CD4-positive, alpha-beta T cell (primary cell): ENCODE data around the gene WWOX. TPM values are rescaled to one million over a fixed set of nuclear protein-coding genes. Genes with fewer than 3 reads are reported as not detected.

Source experiments
- ATAC-seq: fragments of 200-7000 bp; cut with Tn5 transposase; one replicate; pipeline ENCODE4 v1.10.0; 2022; ENCODE audit warnings: mild to moderate bottlenecking; ENCODE audit not compliant: poor library complexity
- CTCF ChIA-PET: fragments of 350-600 bp; sonication (Branson Sonifier 250); formaldehyde crosslinking; loops from one replicate; lab custom pipeline; 2021; ENCODE audit warnings: antibody characterized with exemption, inconsistent platforms; lab: Charles Lee
- POLR2A ChIA-PET: fragments of 350-600 bp; sonication (Branson Sonifier 250); formaldehyde crosslinking; loops from one replicate; lab custom pipeline; 2021; ENCODE audit warnings: antibody characterized with exemption, inconsistent platforms; lab: Charles Lee
- DNase-seq, 14 experiments: peaks; one replicate each; pipeline ENCODE4 v3.0.0-alpha.2; 2013 to 2020; ENCODE audit warnings: mixed read lengths in 2 of 14
- H3K27ac ChIP-seq, 2 donors: one replicate each; pipeline versions ENCODE4 v1.5.1 to v1.7.0; 2013; ENCODE audit warnings: low read length in 2 of 2, low read depth in 1 of 2, mild to moderate bottlenecking in 1 of 2
- H3K27me3 ChIP-seq, 2 experiments: 1 replicate in 1 of 2; 2 replicates in 1 of 2; pipeline versions ENCODE4 v1.6.1 to v1.7.0; 2013; ENCODE audit warnings: low read length in 2 of 2, control low read depth in 1 of 2, mild to moderate bottlenecking in 1 of 2, moderate library complexity in 1 of 2; ENCODE audit not compliant: insufficient read depth in 2 of 2, control insufficient read depth in 1 of 2
- H3K36me3 ChIP-seq: one replicate; pipeline ENCODE4 v1.6.1; 2013; ENCODE audit warnings: low read length, control low read depth; ENCODE audit not compliant: insufficient read depth
- H3K4me1 ChIP-seq: one replicate; pipeline ENCODE4 v1.6.1; 2013; ENCODE audit warnings: low read length, control low read depth; ENCODE audit not compliant: insufficient read depth
- H3K4me3 ChIP-seq: one replicate; pipeline ENCODE4 v1.5.1; 2013; ENCODE audit warnings: mild to moderate bottlenecking, low read length, moderate library complexity
- H3K9me3 ChIP-seq, 2 experiments: 1 replicate in 1 of 2; 2 replicates in 1 of 2; pipeline versions ENCODE4 v1.6.1 to v1.7.0; 2013; ENCODE audit warnings: low read length in 2 of 2, mild to moderate bottlenecking in 2 of 2, control low read depth in 1 of 2, moderate library complexity in 1 of 2; ENCODE audit not compliant: control insufficient read depth in 1 of 2, insufficient read depth in 1 of 2
- H3K27ac Mint-ChIP-seq: one replicate; pipeline ENCODE4 v1.8.0; 2020; ENCODE audit warnings: mixed read lengths
- H3K27me3 Mint-ChIP-seq: one replicate; pipeline ENCODE4 v1.8.0; 2021; ENCODE audit warnings: mixed read lengths
- H3K36me3 Mint-ChIP-seq: one replicate; pipeline ENCODE4 v1.8.0; 2021; ENCODE audit warnings: low read depth, mixed read lengths
- H3K4me1 Mint-ChIP-seq: one replicate; pipeline ENCODE4 v1.8.0; 2021; ENCODE audit warnings: low read depth, mixed read lengths
- H3K4me3 Mint-ChIP-seq: one replicate; pipeline ENCODE4 v1.8.0; 2020; ENCODE audit warnings: mild to moderate bottlenecking, mixed read lengths
- H3K9me3 Mint-ChIP-seq: one replicate; pipeline ENCODE4 v1.8.0; 2020; ENCODE audit warnings: mixed read lengths
- intact Hi-C, 2 experiments: fragments of 100-400 bp; cut with DNase I in 1 of 2; cut with micrococcal nuclease in 1 of 2; formaldehyde crosslinking; loops; one replicate each; pipeline versions ENCODE4 v1.15.1 to v1.9.0; 2023 to 2025; cut with DNase I, micrococcal nuclease
- total RNA-seq, 174 experiments: library from RNA in 2 of 174; stranded (reverse) in 2 of 174; gene quantifications; one replicate each; pipeline ENCODE4 v1.2.3 and lab custom pipeline; 2021 to 2026
- TF ChIP-seq, protein P1 (sequence below): fragments of 200-600 bp; IDR thresholded peaks from one replicate; pipeline ENCODE4 v1.8.0; 2022; ENCODE audit warnings: antibody characterized with exemption, mild to moderate bottlenecking

WWOX gene
- total RNA-seq, 2 experiments from 2014 or later, result 19.3 to 21.7 TPM

DNA sequence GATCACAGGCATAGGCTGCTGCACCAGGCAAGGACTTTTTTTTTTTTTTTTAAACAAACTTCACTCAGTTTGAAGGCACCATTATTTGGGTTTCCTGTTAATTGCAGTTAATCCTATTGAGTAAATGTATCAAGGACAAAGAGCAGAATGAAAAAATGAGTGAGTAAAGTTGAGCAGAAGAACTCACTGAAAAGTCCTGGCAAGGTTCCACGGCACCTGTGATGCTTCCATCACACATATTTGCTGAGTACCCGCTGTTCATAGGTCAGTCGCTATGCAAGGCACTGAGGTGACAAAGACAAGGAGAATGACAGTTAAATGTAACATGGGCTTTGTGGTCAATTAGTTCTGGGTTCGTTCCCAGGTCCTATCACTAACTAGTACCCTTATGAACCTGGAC lies 831.1 kb downstream of the WWOX start:
- Mint-ChIP-seq H3K4me1 (no peaks in the 10 kb centered on the region), H3K27ac (no peak overlapping the region), H3K27me3 (no peaks in the 10 kb centered on the region), H3K4me3 (no peak overlapping the region), H3K9me3 (peaks cover 3% of the 10 kb centered on the region), H3K36me3 (no peaks in the 10 kb centered on the region)
- H3K4me3 ChIP-seq, result no peak overlapping the region
- DNase-seq (no peak), ATAC-seq (no peak)
- H3K4me1 ChIP-seq, result no peaks in the 10 kb centered on the region
- no peaks in the 10 kb centered on the region for H3K36me3 ChIP-seq
- ChIA-PET POLR2A (no interaction called here), CTCF (no interaction called here)
- no peaks in the 10 kb centered on the region for H3K27me3 ChIP-seq
- TF ChIP-seq, protein P1, sequence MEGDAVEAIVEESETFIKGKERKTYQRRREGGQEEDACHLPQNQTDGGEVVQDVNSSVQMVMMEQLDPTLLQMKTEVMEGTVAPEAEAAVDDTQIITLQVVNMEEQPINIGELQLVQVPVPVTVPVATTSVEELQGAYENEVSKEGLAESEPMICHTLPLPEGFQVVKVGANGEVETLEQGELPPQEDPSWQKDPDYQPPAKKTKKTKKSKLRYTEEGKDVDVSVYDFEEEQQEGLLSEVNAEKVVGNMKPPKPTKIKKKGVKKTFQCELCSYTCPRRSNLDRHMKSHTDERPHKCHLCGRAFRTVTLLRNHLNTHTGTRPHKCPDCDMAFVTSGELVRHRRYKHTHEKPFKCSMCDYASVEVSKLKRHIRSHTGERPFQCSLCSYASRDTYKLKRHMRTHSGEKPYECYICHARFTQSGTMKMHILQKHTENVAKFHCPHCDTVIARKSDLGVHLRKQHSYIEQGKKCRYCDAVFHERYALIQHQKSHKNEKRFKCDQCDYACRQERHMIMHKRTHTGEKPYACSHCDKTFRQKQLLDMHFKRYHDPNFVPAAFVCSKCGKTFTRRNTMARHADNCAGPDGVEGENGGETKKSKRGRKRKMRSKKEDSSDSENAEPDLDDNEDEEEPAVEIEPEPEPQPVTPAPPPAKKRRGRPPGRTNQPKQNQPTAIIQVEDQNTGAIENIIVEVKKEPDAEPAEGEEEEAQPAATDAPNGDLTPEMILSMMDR, result no peak
- H3K27ac ChIP-seq, result no peak overlapping the region
- H3K9me3 ChIP-seq, result peaks cover 0 to 6% of the 10 kb centered on the region in 2 experiments
- intact Hi-C loops, result no loop called here

- Mint-ChIP-seq H3K4me3 (no peak overlapping the region), H3K27me3 (no peaks in the 10 kb centered on the region), H3K27ac (no peak overlapping the region), H3K36me3 (no peaks in the 10 kb centered on the region), H3K4me1 (no peaks in the 10 kb centered on the region), H3K9me3 (peaks cover 3% of the 10 kb centered on the region)
- H3K27ac ChIP-seq, result no peak overlapping the region
- ATAC-seq (no peak), DNase-seq (no peak)
- no peak overlapping the region for H3K4me3 ChIP-seq
- ChIA-PET POLR2A (no interaction called here), CTCF (no interaction called here)
- TF ChIP-seq, protein P1, result no peak
- no peaks in the 10 kb centered on the region for H3K27me3 ChIP-seq
- intact Hi-C loops, result no loop called here
- peaks cover 0 to 6% of the 10 kb centered on the region in 2 experiments for H3K9me3 ChIP-seq
- no peaks in the 10 kb centered on the region for H3K36me3 ChIP-seq
- no peaks in the 10 kb centered on the region for H3K4me1 ChIP-seq
These were observed 831.8 kb downstream of the WWOX start for GRCh38 chr16:78931267-78931666.

DNA sequence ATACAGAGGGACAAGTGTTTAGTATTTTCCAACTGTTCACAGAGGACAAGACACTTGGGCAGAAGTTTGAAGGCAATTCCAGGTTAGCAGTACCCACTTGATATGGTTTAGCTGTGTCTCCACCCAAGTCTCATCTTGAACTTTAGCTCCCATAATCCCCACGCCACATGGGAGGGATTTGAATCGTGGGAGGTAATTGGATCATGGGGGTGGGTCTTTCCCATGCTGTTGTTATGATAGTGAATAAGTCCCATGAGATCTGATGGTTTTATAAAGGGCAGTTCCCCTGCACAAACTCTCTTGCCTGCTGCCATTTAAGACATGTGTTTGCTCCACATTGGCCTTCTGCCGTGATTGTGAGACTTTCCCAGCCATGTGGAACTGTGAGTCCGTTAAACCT lies 832.2 kb downstream of the WWOX start:
- Histone ChIP-seq H3K36me3 (no peaks in the 10 kb centered on the region), H3K27me3 (no peaks in the 10 kb centered on the region), H3K4me1 (no peaks in the 10 kb centered on the region), H3K4me3 (no peak overlapping the region), H3K9me3 (peaks cover 0 to 6% of the 10 kb centered on the region in 2 experiments), H3K27ac (no peak overlapping the region)
- TF ChIP-seq, protein P1, result no peak
- DNase-seq, result no peak
- Mint-ChIP-seq H3K27me3 (no peaks in the 10 kb centered on the region), H3K4me3 (no peak overlapping the region), H3K4me1 (no peaks in the 10 kb centered on the region), H3K9me3 (peaks cover 3% of the 10 kb centered on the region), H3K27ac (no peak overlapping the region), H3K36me3 (no peaks in the 10 kb centered on the region)
- ChIA-PET CTCF (no interaction called here), POLR2A (no interaction called here)
- ATAC-seq, result no peak
- intact Hi-C loops, result no loop called here
